Activated CD8-positive, alpha-beta memory T cell treated with anti-CD3 and anti-CD28 coated beads, Interleukin-2, amount 10 ng/mL, durations not matched to agents 7 days and 5 days (primary cell): ENCODE results near the gene CFAP58. TPM values are rescaled to one million over a fixed set of nuclear protein-coding genes. Genes with fewer than 3 reads are reported as not detected.
A peak's percentile ranks its signal among the peaks of the same experiment; 100 is the strongest.

Experiments used
- ATAC-seq: fragments of 150-1000 bp; cut with Tn5 transposase; one replicate; pipeline ENCODE4 v1.10.0; 2021; ENCODE audit warnings: moderate library complexity
- CTCF ChIA-PET: fragments of 350-600 bp; sonication (Branson Sonifier 250); formaldehyde crosslinking; loops from one replicate; lab custom pipeline; 2021; ENCODE audit warnings: antibody characterized with exemption; lab: Charles Lee
- DNase-seq: peaks from one replicate; pipeline ENCODE4 v3.0.0-alpha.2; 2020
- H3K27ac Mint-ChIP-seq: one replicate; pipeline ENCODE4 v1.8.0; 2021; ENCODE audit warnings: mild to moderate bottlenecking, mixed read lengths
- H3K27me3 Mint-ChIP-seq: one replicate; pipeline ENCODE4 v1.8.0; 2021; ENCODE audit warnings: mixed read lengths
- H3K36me3 Mint-ChIP-seq: one replicate; pipeline ENCODE4 v1.8.0; 2021; ENCODE audit warnings: mild to moderate bottlenecking, mixed read lengths
- H3K4me1 Mint-ChIP-seq: one replicate; pipeline ENCODE4 v1.8.0; 2021; ENCODE audit warnings: mixed read lengths
- H3K4me3 Mint-ChIP-seq: one replicate; pipeline ENCODE4 v1.8.0; 2021; ENCODE audit warnings: mild to moderate bottlenecking, moderate library complexity, mixed read lengths
- H3K9me3 Mint-ChIP-seq: one replicate; pipeline ENCODE4 v1.8.0; 2022; ENCODE audit warnings: low read depth, mixed read lengths
- total RNA-seq, 2 experiments: library from RNA; stranded (reverse); gene quantifications; one replicate each; pipeline ENCODE4 v1.2.3, GENCODE V29; 2021

CFAP58 gene
- total RNA-seq, 2 experiments from 2014 or later = 0.56 to 0.64 TPM

DNA sequence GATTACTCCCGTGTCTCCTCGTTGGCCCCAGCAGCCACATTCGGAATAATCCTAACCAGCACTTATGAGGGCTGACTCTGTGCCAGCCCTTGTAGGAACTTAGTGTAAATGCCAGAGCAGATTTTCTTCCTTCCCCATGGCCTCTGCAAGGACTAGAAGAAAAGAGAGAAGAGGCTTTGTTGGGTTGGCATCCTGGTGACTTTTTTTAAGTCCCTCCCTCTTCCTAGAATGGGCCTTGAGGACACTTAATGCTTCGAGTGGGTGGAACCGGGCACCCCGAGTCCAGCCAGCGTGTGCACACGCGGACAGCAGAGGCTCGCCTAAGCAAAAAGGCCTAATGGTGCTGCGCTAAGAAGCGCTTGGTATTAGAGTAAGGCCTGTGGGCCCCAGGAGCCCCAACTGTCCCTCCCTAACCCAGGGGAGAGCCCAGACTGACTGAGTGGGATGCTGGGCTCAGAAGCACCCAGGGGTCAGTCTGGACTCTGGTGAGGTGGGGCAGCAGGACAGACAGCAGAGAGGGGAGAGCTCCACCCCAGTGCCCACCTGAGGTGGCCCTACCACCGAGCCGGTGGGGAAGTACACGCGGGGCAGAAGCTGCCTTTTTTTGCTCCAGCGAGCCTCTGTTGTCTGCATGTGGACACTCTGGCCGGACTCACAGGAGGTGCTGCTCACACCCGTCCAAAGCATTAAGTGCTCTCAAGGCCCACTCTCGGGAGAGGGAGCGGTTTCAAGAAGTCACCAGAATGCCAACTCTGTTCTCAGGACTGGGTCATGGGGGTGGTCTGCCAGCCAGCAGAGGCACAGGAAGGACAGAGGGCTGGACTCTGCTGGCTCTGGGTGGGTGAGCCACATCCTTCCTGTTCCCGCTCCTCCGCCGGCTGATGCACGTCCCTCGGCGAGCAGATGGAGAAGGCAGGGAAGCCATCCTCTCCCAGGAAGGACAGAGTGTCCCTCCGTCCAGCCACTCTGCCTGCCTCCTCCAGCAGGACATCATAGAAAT, 27.9 kb upstream of the CFAP58 start:
- Mint-ChIP-seq H3K36me3 (peaks cover 7% of the 10 kb centered on the region), H3K27me3 (no peaks in the 10 kb centered on the region), H3K9me3 (no peaks in the 10 kb centered on the region), H3K4me3 (peak overlapping the region; percentile 8), H3K27ac (peak overlapping the region; percentile 66), H3K4me1 (peaks cover 93% of the 10 kb centered on the region)
- no peak for ATAC-seq
- CTCF ChIA-PET = interaction anchor here (1.2 to 4.8 kb wide), 4 partner anchors 20 to 34 kb away, joined by 4 to 35 read pairs (median 8); no protein-coding TSS in a partner anchor
- DNase-seq = no peak

DNA sequence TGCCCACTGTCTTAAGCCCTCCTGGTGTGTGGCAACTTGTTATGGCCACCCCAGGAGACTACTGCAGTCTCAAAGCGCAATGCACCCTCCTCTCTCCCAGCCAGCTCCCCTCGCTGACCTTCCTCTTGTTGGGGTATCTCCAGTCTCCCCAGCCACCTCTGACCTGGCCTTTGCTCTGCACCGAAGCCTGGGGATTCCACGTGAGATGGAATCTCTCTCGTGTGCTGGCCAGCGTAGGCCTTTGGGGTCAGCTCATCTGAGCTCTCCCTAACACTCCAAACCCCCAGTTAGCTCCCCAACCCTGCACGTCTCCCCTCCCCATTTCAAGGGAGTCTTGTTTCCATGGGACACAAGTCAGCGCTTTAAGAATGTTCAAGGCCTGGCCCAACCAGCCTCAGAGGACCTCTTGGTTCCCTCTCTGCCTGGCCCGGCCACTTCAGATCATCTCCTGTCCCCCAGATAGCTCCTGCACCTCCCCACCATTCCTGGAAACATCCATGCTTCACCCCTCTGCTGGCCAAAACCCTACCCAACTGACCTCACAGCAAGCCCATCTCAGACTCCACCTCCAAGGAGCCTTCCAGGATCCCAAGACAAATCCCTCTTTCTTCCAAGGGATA, 26.5 kb upstream of the CFAP58 start:
- H3K4me3 Mint-ChIP-seq = no peak overlapping the region
- no peak for DNase-seq
- H3K27ac Mint-ChIP-seq = peak overlapping the region; percentile 73
- no peak for ATAC-seq
- H3K9me3 Mint-ChIP-seq = no peaks in the 10 kb centered on the region
- H3K36me3 Mint-ChIP-seq = peaks cover 7% of the 10 kb centered on the region
- no peaks in the 10 kb centered on the region for H3K27me3 Mint-ChIP-seq
- CTCF ChIA-PET = interaction anchor here (0.9 to 3.7 kb wide), 5 partner anchors 11 to 34 kb away, joined by 3 to 22 read pairs (median 4); partner anchors contain the start of gene ITPRIP
- H3K4me1 Mint-ChIP-seq = peaks cover 95% of the 10 kb centered on the region

DNA sequence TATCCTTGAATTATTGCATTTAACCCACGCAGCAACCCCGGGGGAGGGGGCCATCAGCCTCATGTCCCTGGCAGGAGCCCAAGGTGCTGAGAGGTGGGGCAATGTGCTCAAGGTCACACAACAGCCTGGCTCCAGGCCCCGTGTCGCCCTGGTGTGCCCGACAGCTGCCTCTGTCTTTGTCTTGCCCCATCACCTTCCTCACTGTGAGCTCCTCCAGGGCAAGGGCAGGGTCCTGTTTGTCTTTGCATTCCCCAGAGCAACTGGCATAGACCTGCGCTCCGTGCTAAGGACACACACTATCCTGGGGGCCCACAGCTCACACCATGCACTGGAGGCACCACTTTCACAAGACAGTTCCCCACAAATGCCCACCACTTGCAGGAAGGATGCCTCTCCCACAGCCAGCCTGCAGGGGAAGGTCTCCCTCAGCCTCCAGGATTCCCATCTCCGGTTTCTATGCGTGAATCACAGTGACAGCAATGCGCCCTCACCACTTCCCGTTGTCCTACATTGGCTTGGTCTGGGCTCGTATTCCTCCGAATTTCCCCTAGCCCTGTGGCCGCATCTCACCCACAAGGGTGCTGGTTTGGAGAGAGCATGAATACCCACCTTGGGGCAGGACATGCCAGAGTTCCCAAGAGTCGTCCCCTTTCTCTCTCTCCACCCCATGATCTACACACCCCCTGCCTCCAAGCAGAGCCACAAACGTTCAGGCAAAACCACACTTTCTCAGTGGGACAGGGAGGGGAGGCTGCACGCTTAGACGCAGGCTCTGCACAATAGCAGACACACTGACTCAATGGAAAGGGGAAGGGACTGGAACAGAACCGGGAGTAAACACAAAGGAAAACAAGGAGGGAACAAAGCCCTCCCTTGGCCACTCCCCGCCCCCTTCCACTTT, 25.6 kb upstream of the CFAP58 start:
- no peak for ATAC-seq
- Mint-ChIP-seq H3K9me3 (no peaks in the 10 kb centered on the region), H3K4me1 (peaks cover 93% of the 10 kb centered on the region), H3K27me3 (no peaks in the 10 kb centered on the region), H3K36me3 (peaks cover 7% of the 10 kb centered on the region), H3K27ac (peak overlapping the region; percentile 95), H3K4me3 (peak overlapping the region; percentile 63)
- no peak for DNase-seq
- CTCF ChIA-PET = interaction anchor here (0.9 to 3.7 kb wide), 7 partner anchors 10 to 35 kb away, joined by 3 to 22 read pairs (median 4); partner anchors contain the start of gene ITPRIP

DNA sequence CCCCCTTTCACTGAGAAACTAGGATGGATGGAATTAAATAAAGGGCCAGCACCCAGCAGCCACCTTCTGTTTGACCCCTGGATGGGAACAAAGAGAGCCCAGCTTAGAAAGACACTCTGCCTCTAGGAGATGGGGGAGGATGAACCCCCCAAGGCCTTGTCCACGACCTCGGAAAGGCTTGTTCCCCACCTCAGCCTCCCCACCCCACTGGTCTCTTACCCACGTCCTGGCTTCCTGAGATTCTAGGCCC, 25.1 kb upstream of the CFAP58 start:
- Mint-ChIP-seq H3K27ac (peak overlapping the region; percentile 95), H3K4me1 (peaks cover 93% of the 10 kb centered on the region), H3K36me3 (peaks cover 8% of the 10 kb centered on the region), H3K27me3 (no peaks in the 10 kb centered on the region), H3K4me3 (peak overlapping the region; percentile 63), H3K9me3 (no peaks in the 10 kb centered on the region)
- CTCF ChIA-PET = interaction anchor here (0.9 to 3.7 kb wide), 7 partner anchors 10 to 54 kb away, joined by 3 to 22 read pairs (median 8); partner anchors contain the start of gene ITPRIP
- no peak for ATAC-seq
- DNase-seq = no peak

DNA sequence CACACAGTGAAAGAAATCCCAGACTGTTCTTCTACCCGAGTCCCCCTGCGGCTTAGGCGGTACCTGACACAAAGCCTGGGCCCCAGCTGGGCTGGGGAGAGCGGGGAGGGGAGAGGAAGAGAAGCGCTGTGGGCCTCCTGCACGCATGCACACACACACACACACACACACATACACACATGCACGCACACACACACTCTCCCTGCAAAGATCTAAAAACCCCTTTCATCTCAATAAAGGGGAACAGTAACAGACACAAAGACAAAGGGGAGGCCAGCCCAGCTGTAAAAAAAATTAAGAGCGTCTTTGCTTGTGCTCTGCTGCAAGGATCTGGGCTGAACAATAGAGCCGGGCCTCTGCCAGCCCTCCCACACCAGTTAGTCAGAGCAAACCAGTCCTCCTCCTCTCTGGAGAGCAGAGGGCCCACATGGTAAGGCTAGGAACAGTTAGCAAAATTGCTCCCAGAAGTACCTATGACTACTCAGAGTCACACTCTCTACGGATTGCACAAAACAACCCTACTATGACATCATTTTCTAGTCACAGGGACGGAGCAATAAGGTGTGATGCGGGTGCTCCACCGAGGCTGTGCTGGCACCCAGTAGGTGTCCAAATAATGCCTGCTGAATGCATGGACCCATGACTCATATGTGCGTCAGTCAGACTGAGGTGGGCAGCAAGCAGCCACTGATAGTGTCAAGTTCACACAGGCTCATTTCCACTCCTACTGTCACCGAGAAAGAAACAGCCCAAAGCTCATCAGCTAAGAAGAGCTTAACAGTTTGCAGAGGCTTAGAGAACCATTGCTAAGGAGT, 24.5 kb upstream of the CFAP58 start:
- H3K9me3 Mint-ChIP-seq = no peaks in the 10 kb centered on the region
- peaks cover 92% of the 10 kb centered on the region for H3K4me1 Mint-ChIP-seq
- H3K36me3 Mint-ChIP-seq = peaks cover 8% of the 10 kb centered on the region
- DNase-seq = peak; percentile 88
- peak; percentile 86 for ATAC-seq
- CTCF ChIA-PET = interaction anchor here (0.9 to 3.7 kb wide), 9 partner anchors 9 to 54 kb away, joined by 3 to 22 read pairs (median 5); partner anchors contain the start of genes CFAP58 and ITPRIP
- H3K27ac Mint-ChIP-seq = peak overlapping the region; percentile 95
- no peaks in the 10 kb centered on the region for H3K27me3 Mint-ChIP-seq
- H3K4me3 Mint-ChIP-seq = peak overlapping the region; percentile 63

DNA sequence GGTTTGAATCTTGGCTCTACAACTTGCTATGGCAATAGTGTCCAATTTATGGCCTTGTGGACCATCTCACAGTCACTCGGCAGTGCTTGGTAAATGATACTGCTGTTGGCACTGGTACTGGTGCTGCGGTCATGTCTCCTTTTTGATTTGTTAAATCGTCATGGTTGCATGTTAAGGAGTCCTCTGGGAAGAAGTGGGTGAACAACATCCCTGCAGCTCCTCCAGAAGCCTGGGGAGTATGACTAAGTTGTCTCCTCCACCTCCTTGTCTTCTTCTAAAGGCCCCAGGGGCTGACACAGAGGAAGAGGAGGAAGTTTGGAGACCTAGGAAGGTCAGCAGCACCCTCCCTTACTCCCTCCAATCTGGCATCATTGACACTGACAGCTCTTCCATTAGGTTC, 23.9 kb upstream of the CFAP58 start:
- Mint-ChIP-seq H3K4me3 (no peak overlapping the region), H3K4me1 (peaks cover 89% of the 10 kb centered on the region), H3K27ac (peak overlapping the region; percentile 95), H3K9me3 (no peaks in the 10 kb centered on the region), H3K36me3 (peaks cover 8% of the 10 kb centered on the region), H3K27me3 (no peaks in the 10 kb centered on the region)
- DNase-seq (no peak), ATAC-seq (peak; percentile 5)
- CTCF ChIA-PET = interaction anchor here (1.3 to 3.7 kb wide), 8 partner anchors 9 to 55 kb away, joined by 4 to 22 read pairs (median 8); partner anchors contain the start of genes CFAP58 and ITPRIP

DNA sequence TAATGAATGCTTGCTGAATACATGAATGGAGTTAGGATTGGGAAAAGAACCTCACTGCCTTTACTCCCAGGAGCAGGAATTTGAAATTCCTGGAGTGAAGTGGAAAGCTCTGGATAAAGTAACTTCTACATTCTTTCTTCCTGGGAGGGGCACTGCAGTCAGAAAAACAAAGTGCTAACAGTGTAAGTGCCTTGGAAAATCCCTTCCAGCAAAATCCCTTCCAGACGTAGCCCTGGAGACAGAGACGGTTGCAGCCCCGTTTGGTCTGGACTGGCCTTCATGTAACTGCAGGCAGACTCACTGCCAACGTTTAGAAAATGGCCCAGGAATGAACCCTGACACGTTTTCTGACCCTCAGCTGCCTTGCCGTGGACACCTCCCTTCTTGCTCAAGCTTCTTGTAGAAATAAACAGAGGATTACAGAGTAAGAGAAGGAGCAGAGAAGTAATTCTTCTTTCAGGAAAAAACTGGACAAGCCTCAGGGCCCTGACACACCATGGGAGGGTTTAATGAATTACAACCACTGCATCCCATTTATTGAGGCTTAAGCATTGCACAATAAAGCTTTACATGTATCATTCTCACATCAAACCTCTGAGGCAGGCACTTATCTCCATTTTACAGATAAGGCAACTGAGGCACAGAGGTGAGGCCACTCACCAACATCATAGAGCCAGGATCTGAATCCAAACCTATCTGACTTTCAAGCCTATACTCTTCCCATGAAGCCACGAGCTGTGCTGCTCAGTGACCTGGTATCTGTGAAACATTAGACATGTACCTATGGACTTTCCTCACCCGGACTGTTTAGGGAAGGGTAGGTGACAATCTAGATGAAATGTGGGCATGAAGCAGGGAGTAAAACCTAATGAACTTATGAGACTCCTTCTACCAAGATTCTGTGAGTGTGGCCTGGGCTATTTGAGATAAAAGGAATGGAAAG, 23.2 kb upstream of the CFAP58 start:
- CTCF ChIA-PET = interaction anchor here (0.7 to 3.7 kb wide), 7 partner anchors 8 to 51 kb away, joined by 3 to 22 read pairs (median 8); partner anchors contain the start of genes CFAP58 and ITPRIP
- Mint-ChIP-seq H3K36me3 (peaks cover 7% of the 10 kb centered on the region), H3K27me3 (no peaks in the 10 kb centered on the region), H3K9me3 (no peaks in the 10 kb centered on the region), H3K27ac (peak overlapping the region; percentile 95), H3K4me3 (no peak overlapping the region), H3K4me1 (peaks cover 90% of the 10 kb centered on the region)
- ATAC-seq (no peak), DNase-seq (no peak)

DNA sequence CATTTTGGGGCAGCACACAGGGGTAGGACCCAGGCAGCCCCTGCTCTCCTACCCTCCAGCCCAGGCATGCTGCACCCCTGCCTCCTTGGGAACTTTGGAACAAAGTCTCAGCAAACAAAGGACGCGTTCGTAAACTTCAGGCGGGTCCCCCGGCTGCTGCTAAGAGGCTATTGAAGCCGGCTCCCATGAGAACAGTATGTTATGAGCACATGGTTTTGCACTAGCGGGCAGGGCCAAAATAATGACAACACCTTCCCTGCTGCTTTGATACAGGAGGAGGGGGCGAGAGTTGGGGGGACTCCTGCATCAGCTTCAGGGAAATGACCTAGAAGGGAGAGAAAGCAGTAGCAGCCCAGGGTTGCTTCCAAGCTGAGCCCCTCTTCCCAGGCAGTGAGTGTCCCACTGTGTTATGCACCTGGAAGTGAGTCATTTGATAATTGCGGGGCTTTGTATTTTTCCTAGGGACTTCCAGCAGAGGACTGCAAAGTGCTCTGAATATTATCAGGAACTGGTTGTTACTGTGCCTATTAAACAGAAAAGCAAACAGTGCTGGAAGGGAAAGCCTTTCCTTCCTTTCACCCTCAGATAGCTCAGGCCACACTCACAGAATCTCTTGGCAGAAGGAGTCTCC, 22.3 kb upstream of the CFAP58 start:
- H3K9me3 Mint-ChIP-seq = no peaks in the 10 kb centered on the region
- no peak overlapping the region for H3K4me3 Mint-ChIP-seq
- peak overlapping the region; percentile 38 for H3K27ac Mint-ChIP-seq
- DNase-seq (no peak), ATAC-seq (no peak)
- peaks cover 6% of the 10 kb centered on the region for H3K36me3 Mint-ChIP-seq
- H3K4me1 Mint-ChIP-seq = peaks cover 90% of the 10 kb centered on the region
- CTCF ChIA-PET = interaction anchor here (1.1 to 2.7 kb wide), 3 partner anchors 20 to 26 kb away, joined by 5 to 20 read pairs (median 8); no protein-coding TSS in a partner anchor
- no peaks in the 10 kb centered on the region for H3K27me3 Mint-ChIP-seq

DNA sequence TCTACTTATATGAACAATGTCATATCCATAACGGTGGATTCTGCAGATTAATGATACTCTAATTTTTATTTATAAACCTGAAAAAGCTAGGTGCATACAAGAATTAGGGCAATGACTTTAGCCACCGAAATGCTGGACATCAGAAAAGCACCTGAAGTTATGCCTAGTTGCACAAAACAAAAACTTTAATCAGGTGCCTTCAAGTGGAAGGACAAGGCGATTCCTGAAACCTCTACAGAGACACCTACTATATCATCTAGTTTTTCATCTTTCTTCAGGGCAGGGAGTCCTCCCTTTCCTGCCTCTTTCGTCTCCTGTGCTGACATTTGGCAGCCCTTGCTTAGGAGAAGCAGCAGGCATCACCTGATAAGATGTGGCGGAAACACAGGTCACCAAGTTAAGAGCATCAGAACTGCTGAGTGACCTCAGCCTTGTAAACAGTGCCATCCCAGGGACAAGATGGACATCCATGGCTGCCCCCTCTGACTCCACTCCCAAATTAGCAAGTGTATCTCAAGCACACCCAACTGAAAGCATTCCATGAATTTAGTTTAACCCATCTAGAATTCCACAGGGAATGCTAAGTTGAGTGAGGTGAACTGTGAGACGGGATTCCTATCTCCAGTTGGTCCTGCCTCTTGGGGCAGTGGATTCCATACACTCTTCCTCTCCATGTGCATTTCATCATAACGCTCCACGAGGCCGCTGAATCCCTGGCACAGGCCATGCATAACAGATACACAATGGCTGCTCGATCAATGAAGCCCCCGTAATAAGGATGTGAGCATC, 21.2 kb upstream of the CFAP58 start:
- no peak for ATAC-seq
- no peak for DNase-seq
- no peaks in the 10 kb centered on the region for H3K27me3 Mint-ChIP-seq
- H3K4me1 Mint-ChIP-seq = peaks cover 84% of the 10 kb centered on the region
- peak overlapping the region; percentile 63 for H3K27ac Mint-ChIP-seq
- no peaks in the 10 kb centered on the region for H3K9me3 Mint-ChIP-seq
- no peak overlapping the region for H3K4me3 Mint-ChIP-seq
- peaks cover 10% of the 10 kb centered on the region for H3K36me3 Mint-ChIP-seq
- CTCF ChIA-PET = interaction anchor here (1.1 kb wide), 1 partner anchor 27 kb away, joined by 5 read pairs; no protein-coding TSS in a partner anchor

DNA sequence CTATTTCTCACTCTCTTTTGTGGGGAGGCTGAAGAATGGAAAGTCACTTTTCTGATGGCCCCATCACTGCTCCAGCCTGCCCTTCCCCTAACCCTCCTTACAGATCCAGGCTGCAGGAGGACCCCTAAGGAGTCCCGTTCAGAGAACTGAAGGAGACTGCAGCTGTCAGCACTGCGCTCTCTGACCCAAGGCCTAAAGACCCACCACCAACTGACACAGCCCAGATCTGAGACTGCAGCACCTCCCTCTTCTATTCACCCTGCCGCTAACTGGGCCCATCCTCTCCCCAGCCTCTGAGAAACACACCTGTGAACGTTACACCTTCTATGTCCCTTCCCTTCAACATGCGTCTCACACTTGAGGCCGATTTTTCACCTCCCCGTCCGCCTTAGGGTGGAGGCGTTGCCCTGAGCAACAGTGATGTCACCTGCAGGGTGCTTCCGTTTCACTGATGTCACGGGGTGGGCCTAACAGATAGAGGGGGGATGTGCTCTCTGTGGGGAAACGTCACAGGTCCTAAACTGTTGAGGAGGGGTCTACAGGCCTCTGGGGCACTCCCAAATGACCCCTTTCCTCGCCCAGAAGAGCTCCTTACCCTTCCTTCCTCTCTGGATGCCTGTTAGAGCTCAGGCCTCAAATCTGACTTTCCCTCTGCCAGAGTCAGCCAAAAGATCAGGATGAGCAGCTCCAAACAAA, 20.5 kb upstream of the CFAP58 start:
- CTCF ChIA-PET = interaction anchor here (1.0 to 7.0 kb wide), 4 partner anchors 14 to 41 kb away, joined by 3 to 65 read pairs (median 14); no protein-coding TSS in a partner anchor
- peaks cover 10% of the 10 kb centered on the region for H3K36me3 Mint-ChIP-seq
- DNase-seq (peak; percentile 75), ATAC-seq (no peak)
- H3K4me1 Mint-ChIP-seq = peaks cover 78% of the 10 kb centered on the region
- no peaks in the 10 kb centered on the region for H3K9me3 Mint-ChIP-seq
- no peaks in the 10 kb centered on the region for H3K27me3 Mint-ChIP-seq
- peak overlapping the region; percentile 63 for H3K27ac Mint-ChIP-seq
- no peak overlapping the region for H3K4me3 Mint-ChIP-seq
